Pancreas (tissue), 10 donors: ENCODE data around the gene GOLGB1. TPM values are rescaled to one million over a fixed set of nuclear protein-coding genes. Genes with fewer than 3 reads are reported as not detected.

Source experiments
- ATAC-seq, 4 donors: fragments of 200-7000 bp; cut with Tn5 transposase; one replicate each; pipeline versions ENCODE4 v1.8.0 to v1.9.1; 2020; ENCODE audit warnings: mild to moderate bottlenecking in 4 of 4, moderate library complexity in 4 of 4
- DNase-seq, 6 donors: peaks; one replicate each; pipeline ENCODE4 v3.0.0-alpha.2; 2020
- FAIRE-seq: peaks from 2 replicates; lab custom pipeline; 2012; peaks lifted over from hg19 to GRCh38; lab: Jason Lieb, UNC
- H3K27ac ChIP-seq, 4 donors: fragments of 200-600 bp; sonication (generic); 1 replicate in 3 of 4; 2 replicates in 1 of 4; pipeline versions ENCODE4 v1.5.0 to v1.8.0; 2020
- H3K27me3 ChIP-seq, 4 donors: fragments of 200-600 bp; one replicate each; pipeline ENCODE4 v1.8.0; 2021
- H3K36me3 ChIP-seq, 3 donors: fragments of 200-600 bp; sonication (generic) in 1 of 3; one replicate each; pipeline versions ENCODE4 v1.5.0 to v1.8.0; 2020 to 2021
- H3K4me1 ChIP-seq, 3 donors: fragments of 200-600 bp; one replicate each; pipeline ENCODE4 v1.8.0; 2021
- H3K4me3 ChIP-seq, 4 donors: fragments of 200-600 bp; sonication (generic) in 2 of 4; one replicate each; pipeline versions ENCODE4 v1.5.0 to v1.8.0; 2020 to 2021
- H3K9me3 ChIP-seq, 4 donors: fragments of 200-600 bp; one replicate each; pipeline ENCODE4 v1.8.0; 2021
- CTCF ChIP-seq, 4 donors: fragments of 200-600 bp; sonication (generic) in 3 of 4; IDR thresholded peaks; one replicate each; pipeline versions ENCODE4 v1.5.0 to v1.8.0; 2021; ENCODE audit warnings: antibody characterized with exemption in 4 of 4
- WGBS, 2 donors: extraction: QIAGEN DNeasy Blood & Tissue Kit; methylation state at CpG; one replicate each; pipeline ENCODE4 v1.1.7; 2013; 5-methylcytosine and 5-hydroxymethylcytosine counted together
- intact Hi-C, 3 donors: fragments of 100-400 bp; cut with DNase I; formaldehyde crosslinking; loops; one replicate each; pipeline versions ENCODE4 v1.11.1 to v1.14.2; 2022
- polyA plus RNA-seq, 2 donors: library from polyadenylated mRNA; stranded (reverse); fragments of 200-250 nt; gene quantifications; one replicate each; pipeline ENCODE4 v1.2.3, GENCODE V29; 2013
- total RNA-seq, 6 donors: library from RNA; stranded (reverse); fragmentation: NEBNext Ultra II Directional in 4 of 6; extraction: Animal tissue kit (Norgen Biotek cat#: 25700) in 4 of 6; gene quantifications; one replicate each; pipeline versions ENCODE4 v1.2.1 to v1.2.4, GENCODE V29; 2021 to 2023
- donor health status: healthy with polysubstance abuse.
- donor health status: DM: no; HTN: no; CAD: no; lungs with moderate emphysema.
- donor health status: DM: no; HTN: no; CAD: no.
- donor health status: control.
- donor health status: control.
- donor health status: Bipolar disorder and iron deficiency.
- donor health status: DM: yes; HTN: yes; CAD: no.
- donor health status: DM: no; HTN: no; CAD: no.
- donor health status: DM: no; HTN: no; CAD: no.
- donor health status: DM: yes; HTN: yes; CAD: no.

The GOLGB1 gene
- total and polyA plus RNA-seq, 8 donors = 18.9 to 45.0 (median 36.8) TPM

- Histone ChIP-seq H3K36me3 (no peaks in the 10 kb centered on the region), H3K9me3 (no peaks in the 10 kb centered on the region), H3K27ac (no peak overlapping the region), H3K4me3 (no peak overlapping the region), H3K4me1 (no peaks in the 10 kb centered on the region), H3K27me3 (no peaks in the 10 kb centered on the region)
- no peak for FAIRE-seq
- DNase-seq = no peak
- WGBS, 2 donors = 87 to 91% methylated on average over 6 of the region's 6 CpGs
- no peak for ATAC-seq
- no peak for TF ChIP-seq CTCF (IDR thresholded peaks at IDR 0.05)
- intact Hi-C loops = no loop called here
Measured at GRCh38 chr3:121629601-121630000, 119.9 kb downstream of the GOLGB1 start.

- Histone ChIP-seq H3K27ac (no peak overlapping the region), H3K27me3 (no peaks in the 10 kb centered on the region), H3K4me1 (no peaks in the 10 kb centered on the region), H3K9me3 (no peaks in the 10 kb centered on the region), H3K36me3 (no peaks in the 10 kb centered on the region), H3K4me3 (no peak overlapping the region)
- no peak for FAIRE-seq
- no peak for DNase-seq
- TF ChIP-seq CTCF (IDR thresholded peaks at IDR 0.05) = no peak
- intact Hi-C loops = no loop called here
- 60 to 76% methylated on average over 3 of the region's 3 CpGs for WGBS, 2 donors
- ATAC-seq = no peak
Measured at GRCh38 chr3:121627622-121628021, 121.9 kb downstream of the GOLGB1 start.

GRCh38 chr3:121627211-121627610 is 122.3 kb downstream of the GOLGB1 start:
- Histone ChIP-seq H3K36me3 (no peaks in the 10 kb centered on the region), H3K4me1 (no peaks in the 10 kb centered on the region), H3K27ac (no peak overlapping the region), H3K27me3 (no peaks in the 10 kb centered on the region), H3K4me3 (no peak overlapping the region), H3K9me3 (no peaks in the 10 kb centered on the region)
- WGBS, 2 donors = 85 to 97% methylated on average over 4 of the region's 4 CpGs
- no peak for TF ChIP-seq CTCF (IDR thresholded peaks at IDR 0.05)
- ATAC-seq = no peak
- DNase-seq = no peak
- intact Hi-C loops = no loop called here
- FAIRE-seq = no peak

- H3K9me3 ChIP-seq = no peaks in the 10 kb centered on the region
- no peaks in the 10 kb centered on the region for H3K27me3 ChIP-seq
- FAIRE-seq (no peak), ATAC-seq (no peak), DNase-seq (no peak)
- TF ChIP-seq CTCF (IDR thresholded peaks at IDR 0.05) = no peak
- no peaks in the 10 kb centered on the region for H3K4me1 ChIP-seq
- H3K4me3 ChIP-seq = no peak overlapping the region
- no peak overlapping the region for H3K27ac ChIP-seq
- intact Hi-C loops = no loop called here
- WGBS, 2 donors = 77 to 85% methylated on average over 4 of the region's 4 CpGs
- no peaks in the 10 kb centered on the region for H3K36me3 ChIP-seq
Measured at GRCh38 chr3:121626495-121626894, 123.0 kb downstream of the GOLGB1 start.

GRCh38 chr3:121624147-121624899 is 125.2 kb downstream of the GOLGB1 start:
- no peaks in the 10 kb centered on the region for H3K27me3 ChIP-seq
- WGBS, 2 donors = 66 to 71% methylated on average over 14 of the region's 14 CpGs

More at GRCh38 chr3:121624147-121624899, 125.2 kb downstream of the GOLGB1 start:
- DNase-seq = no peak
- TF ChIP-seq CTCF (IDR thresholded peaks at IDR 0.05) = no peak
- H3K36me3 ChIP-seq = no peaks in the 10 kb centered on the region
- H3K4me1 ChIP-seq = no peaks in the 10 kb centered on the region
- no peaks in the 10 kb centered on the region for H3K9me3 ChIP-seq
- H3K4me3 ChIP-seq = no peak overlapping the region
- no peak for FAIRE-seq
- no peak for ATAC-seq
- intact Hi-C loops = no loop called here
- H3K27ac ChIP-seq = no peak overlapping the region
